Stimulated activated CD8-positive, alpha-beta memory T cell treated with anti-CD3 and anti-CD28 coated beads, Interleukin-7, amount 100 ng/mL, for 48 hours (primary cell): ENCODE results near the gene COPZ2.
"Not testable (repeated sequence)": the region's sequence is repeated elsewhere in the genome, so short reads cannot be mapped to it uniquely, and the experiment has no call there.

Source experiments
- DNase-seq, 2 donors: peaks; one replicate each; pipeline ENCODE4 v3.0.0-alpha.2; 2020; ENCODE audit warnings: low read depth in 1 of 2; ENCODE audit errors: extremely low read depth in 1 of 2

COPZ2 gene

DNA sequence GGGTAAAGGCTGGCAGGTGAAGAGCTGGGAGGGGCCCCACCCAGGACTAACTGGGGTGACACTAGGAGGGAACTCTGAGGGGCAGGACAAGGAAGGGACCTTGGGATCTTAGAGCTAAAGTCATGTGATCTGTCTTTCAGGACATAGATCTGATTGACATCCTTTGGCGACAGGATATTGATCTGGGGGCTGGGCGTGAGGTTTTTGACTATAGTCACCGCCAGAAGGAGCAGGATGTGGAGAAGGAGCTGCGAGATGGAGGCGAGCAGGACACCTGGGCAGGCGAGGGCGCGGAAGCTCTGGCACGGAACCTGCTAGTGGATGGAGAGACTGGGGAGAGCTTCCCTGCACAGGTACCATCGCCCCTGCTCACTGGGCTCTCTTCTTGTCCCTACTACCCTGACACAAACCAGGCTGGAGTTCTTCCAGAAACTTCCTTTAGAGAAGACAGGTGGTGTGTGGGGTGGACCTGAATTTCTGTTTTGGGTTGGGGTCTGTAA lies 18.7 kb upstream of the COPZ2 start:
- no peak for DNase-seq

DNA sequence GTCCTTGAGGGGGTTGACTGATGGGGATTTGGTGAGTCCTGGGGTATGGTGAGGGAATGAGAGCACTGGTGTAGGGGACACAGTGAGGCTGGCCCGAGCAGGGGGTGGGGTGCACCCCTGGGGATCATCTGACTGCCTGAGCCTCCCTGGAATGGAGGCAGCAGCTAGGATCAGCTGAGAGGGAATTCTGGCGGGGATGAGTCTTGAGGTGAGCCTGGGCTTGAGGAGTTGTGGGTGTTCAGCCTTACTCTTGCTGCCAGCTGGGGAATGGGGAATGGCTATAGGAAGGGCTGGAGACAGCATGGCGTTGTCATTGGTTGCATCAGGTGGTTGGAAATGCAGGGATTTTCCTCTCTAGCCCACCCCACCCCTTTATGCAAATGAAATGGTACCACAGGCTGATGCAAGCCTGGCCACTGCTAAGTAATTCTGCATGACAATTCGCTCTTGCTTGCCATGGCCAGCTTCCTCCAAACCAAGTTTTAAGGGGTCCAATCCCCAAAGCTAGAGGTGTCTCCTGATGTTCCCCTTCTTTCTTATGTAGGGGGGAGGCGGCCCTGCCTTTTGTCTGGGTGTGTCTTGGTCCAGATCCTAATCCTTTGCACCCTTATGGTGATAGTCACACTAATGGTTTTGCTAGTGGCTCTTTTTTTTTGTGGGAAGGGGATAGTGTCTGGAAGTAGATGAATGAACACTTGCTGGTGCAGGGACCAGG lies 18.1 kb upstream of the COPZ2 start:
- DNase-seq: peak in 1 of 2 donors; percentile 49

DNA sequence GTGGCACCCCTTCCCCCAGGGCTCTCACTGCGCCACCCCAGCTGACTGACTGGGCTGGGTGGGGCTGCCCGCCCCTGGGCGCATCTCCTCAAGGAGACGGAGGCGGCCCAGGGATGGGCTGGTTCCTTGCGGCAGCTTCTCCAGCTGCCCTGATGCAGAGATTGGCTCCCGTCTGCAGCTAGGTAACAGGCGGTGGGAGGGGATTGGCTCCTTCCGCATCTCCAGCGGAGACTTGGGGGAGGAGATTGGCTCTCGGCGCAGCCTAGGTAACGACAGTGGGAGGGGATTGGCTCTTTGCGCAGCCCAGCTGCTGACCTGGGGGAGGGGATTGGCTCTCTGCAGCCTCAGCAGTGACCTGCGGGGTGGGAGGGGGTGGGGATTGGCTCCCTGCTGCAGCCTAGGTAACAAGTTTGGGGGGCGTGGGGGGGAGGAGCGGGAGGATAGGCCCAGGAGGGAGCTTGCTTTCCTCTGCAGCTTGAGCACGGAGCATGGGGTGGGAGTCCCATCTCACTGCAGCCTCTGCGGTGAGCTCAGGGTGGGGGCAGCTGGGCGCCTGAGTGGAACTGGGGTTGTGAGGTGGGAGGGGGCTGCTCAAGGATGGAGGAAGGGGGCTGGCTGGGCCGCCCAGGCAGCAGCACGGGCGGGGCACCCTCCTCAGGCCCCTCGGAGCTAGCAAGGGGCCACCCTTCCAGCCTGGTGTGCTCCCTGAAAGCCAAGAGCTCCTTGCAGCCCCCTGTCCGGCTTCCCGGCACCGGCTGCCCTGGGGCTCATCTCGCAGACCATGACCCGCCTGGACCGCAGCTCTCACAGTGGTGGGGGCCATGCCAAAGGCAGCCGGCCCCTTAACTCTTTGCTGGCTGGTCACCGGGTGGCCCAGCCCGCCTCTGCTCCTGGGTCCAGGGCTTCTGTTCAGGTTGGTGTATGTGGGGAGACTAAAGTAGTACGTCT lies 16.9 kb upstream of the COPZ2 start:
- no peak for DNase-seq

DNA sequence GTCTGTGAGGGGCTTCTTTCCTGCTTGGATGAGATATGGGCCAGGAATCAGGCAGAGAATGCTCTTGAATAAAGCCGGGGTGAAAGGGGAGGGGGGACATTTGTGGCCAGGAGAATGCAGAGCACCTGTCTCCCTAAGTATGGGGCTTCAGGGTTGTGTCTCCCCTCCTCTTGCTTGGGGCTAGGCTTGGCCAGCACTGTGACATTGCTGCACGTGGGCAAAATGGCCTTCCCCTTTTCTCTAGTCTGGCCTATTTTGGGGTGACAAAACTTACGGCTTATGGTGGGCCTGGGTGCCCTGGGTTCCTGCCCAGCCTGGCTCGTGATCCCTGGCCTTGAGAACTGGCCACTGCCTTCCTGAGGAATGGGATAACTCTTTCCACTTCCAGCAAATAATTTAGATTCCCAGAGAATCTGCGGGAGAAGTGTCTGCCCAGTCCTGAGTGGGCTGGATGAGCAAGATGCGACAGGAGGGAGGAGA lies 16.2 kb upstream of the COPZ2 start:
- DNase-seq: no peak

DNA sequence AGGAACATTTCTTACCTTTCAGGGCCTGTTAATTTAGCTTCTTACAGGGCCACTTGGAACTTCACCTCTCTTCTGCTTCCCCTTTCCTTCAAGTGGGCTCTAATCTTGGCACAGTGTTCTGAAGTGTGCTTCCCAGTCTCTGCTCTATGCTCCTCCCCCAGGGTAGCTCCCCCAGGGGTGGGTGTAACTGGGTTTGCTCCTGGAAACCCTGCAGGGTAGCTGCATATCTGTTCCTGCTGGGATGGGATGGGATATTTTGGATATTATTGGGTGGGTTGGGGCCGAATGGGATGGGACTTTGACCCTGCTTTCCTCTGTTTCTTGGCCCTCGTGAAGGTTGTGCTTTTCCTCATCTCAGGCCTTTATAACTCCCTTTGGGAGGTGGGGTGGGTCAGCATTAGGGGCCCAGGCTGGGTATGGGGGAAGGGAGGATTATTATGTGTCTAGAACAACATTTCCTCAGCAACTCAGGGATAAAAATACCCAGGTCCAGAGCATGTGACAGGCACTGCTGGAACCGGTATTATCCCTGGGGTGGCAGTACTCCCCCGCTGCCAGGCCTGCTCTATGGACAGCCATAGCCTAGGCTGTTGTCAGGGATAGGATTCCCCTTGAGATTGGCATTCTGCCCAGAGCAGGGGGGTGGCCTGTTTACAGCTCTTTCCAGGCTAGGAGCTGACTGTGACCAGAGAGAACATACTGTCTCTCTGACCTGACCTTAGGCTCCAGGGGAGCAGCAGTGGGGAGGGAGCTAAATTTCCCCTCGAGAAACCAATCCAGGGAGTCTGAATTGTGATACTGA lies 15.6 kb upstream of the COPZ2 start:
- DNase-seq: no peak

DNA sequence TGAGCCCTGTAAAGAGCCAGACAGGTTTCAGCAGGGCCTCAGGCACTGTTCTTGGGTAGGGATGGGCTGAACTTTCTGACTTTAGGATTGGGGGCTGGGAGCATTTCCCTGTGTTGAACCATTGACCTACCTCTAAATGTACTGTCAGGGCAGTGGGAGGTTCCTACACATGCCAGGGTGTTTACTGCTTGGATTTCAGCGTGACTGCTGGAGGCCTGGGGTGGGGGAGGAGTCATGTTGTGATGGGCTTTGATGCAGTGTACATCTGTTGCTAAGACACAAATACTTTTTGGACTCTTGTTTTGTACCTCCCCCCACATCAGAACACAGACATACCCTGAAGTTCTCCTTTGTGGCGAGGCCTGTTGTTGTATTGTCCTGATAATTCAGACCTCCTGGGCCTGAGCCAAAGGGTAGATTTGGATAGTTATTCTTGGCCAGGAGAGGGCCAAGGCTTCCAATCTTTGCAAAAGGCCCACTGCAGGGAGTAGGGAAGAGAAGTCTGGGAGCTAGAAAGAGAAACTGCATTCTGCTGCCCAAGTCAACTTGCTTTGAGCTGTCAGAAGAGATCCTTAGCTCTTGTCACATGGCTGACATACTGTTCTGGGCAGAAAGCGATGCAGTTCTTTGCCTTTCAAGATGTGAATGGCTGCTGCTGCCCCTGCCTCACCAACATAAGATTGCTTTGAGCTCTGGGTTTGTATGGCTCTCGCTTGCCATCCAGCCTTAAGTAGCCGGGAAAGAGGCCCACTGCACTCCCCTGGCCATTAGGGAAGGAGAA lies 14.3 kb upstream of the COPZ2 start:
- no peak for DNase-seq

DNA sequence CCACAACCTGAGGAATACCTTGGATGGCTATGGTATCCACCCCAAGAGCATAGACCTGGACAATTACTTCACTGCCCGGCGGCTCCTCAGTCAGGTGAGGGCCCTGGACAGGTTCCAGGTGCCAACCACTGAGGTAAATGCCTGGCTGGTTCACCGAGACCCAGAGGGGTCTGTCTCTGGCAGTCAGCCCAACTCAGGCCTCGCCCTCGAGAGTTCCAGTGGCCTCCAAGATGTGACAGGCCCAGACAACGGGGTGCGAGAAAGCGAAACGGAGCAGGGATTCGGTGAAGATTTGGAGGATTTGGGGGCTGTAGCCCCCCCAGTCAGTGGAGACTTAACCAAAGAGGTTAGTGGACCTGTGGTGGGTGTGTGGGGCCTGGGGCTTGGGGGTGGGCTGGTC lies 13.7 kb upstream of the COPZ2 start:
- DNase-seq: no peak

DNA sequence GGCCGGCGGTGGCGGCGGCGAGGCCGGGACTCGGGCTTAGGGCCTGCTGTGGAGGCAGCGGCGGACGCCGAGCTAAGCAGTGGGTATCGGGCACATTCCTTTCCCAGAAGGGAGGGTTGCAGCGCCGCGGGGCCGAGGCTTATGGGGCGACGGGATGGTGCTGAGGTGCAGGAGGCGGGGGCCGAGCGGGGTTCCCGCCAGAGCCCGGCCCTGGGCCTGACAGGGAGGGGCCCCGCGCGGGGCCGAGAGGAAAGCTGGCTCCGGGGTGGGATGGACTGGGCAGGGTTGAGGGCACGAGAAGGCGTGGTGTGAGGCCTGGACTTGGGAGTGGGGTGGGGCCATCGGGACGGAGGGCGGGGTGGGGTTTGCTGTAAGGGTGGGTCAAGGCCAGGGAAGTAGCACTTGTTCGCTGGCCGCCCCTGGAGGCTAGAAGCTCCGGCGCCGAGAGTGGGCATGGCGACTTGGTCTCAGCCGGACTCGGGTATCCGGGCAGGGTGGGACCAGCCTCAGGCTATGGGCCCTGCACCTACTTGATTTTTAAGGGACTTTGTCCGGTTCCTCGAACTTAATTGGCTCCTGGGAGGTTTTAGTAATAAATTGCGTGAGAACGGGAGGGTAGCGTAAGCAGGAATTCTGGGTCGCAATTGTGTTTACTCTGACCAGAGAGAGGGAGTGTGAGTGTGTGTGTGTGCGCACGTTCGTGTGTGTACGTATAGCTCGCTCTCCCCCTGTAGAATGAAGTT lies 11.0 kb upstream of the COPZ2 start:
- DNase-seq: peak; percentile 52 to 61

DNA sequence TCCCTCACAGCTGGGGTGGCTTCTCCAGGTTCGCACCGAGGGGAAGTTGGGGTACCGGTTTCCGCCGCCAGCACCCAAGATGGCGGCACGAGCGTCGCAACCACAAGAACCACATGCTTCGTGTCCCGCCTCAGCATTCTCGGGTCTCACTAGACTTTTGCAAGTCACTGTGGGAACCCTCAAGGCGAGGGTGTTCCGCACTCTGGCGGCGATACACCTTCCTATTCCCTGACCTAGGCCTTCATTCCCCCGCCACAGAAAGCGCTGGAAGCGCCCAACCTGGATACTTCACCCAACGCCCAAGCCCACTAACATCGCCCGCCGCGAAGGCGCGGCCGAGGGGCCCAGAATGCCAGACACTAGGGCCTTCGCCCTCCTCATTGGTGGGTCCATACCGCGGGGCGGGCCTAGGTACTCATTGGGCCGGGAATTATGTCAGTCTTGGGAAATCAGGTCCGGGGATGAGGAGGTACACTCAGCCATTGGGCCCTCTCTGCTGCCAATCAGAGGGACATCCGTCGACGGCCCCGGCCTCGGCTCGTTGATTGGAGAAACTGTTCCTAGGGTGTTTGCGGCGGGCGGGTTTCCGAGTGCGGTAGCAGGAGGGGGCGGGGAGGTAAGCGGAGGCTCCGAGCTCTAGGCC lies 10.3 kb upstream of the COPZ2 start, which contains the start of gene NFE2L1:
Gene NFE2L1 (plus strand): TSS at position 619 of the 643 bp plus-strand sequence. CDS start 2,760 bp downstream, outside the sequence.
- DNase-seq: peak; percentile 94 to 99

DNA sequence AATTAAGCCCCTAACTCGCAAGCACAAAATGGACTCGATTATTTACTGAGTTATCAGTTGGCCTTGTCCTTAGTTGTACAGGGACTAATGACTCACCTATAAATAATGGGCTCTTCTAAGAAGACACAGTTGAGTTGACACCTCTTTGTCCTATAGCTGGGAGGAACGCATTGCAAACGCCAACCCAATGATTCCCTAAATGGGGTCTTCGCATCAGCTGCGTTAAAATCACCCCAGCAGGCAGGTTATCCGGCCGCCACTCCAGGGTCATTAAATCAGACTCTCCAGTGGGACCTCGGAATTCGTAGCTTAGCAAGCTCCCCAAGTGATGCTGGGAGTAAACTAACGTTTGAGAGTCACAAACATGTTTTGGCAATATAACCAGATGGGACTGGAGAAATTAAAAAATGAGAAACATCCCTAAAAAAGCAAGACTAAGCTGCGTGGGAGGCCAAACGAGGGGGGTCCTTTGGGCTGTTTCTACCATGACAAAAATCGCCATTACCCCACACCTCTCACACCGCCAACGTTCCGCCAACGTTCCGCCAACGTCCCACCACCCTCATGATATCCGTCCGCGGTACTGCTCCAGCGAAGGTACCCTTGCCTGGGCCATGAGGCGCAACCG lies 9.6 kb upstream of the COPZ2 start:
- DNase-seq: no peak

DNA sequence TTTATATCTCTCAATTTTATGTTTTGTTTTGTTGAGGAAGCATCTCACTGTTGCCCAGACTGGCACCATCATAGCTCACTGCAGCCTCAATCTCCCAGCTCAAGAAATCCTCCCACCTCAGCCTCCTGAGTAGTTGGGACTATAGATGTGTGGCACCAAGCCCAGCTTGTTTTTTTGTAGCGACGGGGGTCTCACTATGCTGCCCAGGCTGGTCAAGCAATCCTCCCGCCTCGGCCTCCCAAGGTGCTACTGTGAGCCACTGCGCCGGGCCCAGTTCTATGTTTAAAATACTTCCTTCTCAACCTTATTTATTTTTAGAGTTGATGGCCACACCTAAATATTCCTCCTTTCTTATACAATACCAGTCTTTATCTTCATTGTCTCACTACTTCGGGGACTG lies 8.7 kb upstream of the COPZ2 start:
- no peak for DNase-seq

DNA sequence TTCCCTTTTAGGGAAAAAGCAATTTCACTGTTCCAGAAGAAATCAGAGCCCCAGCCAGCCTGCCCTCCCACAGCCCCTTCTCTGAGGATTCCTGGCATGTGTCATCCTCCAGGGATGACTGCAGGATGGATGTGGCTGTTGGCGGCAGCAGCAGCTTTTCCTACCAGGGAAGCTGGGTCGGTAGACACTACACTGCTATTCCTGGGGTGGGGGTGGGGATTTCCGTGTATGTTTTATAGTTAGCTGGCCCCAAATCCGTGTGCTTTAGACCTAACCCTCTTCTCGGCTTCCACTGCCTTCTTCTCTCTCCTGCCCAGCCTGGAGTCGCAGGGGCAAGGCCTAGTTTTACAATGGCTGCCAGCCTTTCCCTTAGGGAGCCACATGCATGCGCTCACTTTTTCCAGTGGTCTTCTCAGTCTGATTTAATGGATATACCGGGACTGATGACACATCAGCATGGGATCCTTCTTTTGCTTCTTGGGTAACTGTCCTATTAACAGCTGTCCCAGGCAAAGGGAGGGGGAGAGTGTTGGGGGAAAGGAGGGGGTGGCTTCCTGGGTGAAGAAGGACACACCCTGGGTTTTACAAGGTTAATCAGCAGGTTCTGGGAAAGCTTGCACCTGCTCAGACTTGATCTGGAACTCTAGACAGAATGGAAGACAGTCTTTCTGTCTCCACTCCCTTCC lies 7.9 kb upstream of the COPZ2 start:
- no peak for DNase-seq

DNA sequence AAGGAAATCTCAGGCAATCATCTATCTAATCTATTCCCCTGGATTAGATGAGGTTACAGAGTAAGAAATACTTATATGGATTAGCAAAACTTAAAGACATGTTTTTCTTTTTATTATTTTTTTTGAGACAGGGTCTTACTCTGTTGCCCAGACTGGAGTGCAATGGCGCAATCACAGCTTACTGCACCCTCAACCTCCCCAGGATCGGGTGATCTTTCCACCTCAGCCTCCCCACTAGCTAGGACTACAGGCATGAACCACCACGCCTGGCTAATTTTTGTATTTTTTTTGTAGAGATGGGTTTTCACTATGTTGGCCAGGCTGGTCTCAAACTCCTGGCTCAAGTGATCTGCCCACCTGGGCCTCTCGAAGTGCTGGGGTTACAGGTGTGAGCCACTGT lies 7.3 kb upstream of the COPZ2 start:
- no peak for DNase-seq

DNA sequence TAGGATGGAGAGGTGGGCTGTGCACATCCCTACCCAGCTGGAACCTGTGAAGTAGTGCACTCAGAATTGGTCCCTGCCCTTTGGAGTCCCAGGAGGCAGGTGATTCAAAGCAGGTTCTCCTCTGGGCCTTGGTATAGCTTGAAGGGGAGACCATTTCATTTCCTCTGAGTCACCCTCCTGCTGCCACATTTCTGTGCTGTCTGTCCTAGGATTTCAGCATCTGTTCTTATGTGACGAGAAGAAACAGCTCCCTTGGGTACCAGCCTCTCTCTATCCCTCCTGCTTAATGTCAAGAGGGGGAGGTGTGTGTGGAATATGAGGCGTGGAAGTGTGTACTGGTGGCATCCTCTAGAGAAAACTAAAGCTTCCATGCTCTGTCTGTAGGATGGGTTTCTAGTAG lies 5.6 kb upstream of the COPZ2 start:
- DNase-seq: no peak

DNA sequence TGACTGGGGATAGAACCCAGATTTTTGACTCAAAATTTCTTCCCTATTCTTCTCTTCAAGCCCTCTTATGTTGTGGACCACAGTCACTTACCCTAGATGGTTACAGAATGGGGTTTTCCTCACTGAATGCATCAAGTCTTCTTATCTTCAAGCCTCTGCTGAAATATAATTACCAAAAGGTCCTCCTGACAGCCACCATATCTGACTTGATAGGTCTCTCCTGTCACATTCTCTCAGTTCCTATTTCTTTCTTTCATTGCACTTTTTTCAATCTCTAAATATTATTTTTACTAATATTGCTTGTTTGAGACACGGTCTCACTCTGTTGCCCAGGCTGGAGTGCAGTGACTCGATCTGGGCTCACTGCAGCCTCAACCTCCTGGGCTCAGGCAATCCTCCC lies 1.1 kb upstream of the COPZ2 start:
- DNase-seq: no peak

DNA sequence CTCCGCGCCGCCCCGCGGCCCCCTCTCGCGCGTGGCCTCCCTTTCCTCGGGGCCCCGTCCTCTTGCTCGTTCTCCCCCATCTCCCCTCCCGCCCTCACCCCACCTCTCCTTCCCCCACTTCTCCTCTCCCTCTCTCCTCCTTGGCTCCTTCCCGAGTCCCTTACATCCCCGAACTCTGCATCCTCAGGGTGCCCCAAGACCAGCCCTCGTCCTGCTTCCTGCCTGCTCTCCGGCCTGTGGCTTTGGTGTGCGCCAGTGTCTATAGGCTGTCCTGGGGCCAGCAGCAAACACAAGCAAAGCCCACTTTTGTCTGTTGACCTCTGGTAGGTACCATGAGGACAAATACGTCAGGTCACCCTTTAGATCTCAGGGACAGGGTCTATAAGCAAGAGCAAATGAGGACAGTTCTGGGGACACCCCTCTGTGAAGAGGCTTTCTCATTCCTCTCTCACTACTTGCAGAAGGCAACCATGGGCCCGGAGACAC lies 284 bp upstream of the COPZ2 start:
- no peak for DNase-seq

DNA sequence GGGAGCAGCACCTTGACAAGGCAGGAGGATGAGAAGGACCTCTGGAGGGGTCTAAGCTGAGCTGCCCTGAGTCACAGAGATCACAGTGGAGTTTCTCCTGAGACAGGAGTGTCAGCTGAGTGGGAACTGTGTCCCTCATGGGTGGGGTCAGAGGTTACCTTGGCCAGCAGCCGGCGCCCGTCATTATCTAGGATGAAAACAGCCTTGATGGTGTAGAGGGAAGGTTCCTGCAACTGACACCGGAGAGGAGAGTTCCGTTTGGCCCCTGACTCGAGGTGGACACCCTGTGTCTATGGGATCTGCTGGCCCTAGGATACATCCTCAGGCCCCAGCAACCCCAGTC lies 933 bp downstream of the COPZ2 start:
- DNase-seq: no peak

DNA sequence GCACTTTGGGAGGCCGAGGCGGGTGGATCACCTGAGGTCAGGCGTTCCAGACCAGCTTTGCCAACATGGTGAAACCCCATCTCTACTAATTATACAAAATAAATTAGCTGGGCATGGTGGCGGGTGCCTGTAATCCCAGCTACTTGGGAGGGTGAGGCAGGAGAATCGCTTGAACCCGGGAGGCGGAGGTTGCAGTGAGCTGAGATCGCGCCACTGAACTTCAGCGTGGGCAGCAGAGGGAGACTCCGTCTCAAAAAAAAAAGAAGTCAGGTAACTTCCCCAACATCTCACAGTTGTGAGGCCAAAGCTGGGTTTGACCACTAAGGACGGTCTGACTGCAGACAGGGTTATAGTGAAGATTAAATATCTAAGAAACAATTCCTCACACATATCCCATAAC lies 2.9 kb downstream of the COPZ2 start:
- DNase-seq: not testable (repeated sequence)
